GM12892 (cell line): ENCODE measurements around the gene ELOVL6.

Source experiments
- POLR2A ChIP-seq: IDR thresholded peaks from 2 replicates; pipeline ENCODE4 v1.6.1; 2011; ENCODE audit warnings: low read depth, low read length, control low read depth
- POLR2AphosphoS5 ChIP-seq: IDR thresholded peaks from 2 replicates; pipeline ENCODE4 v1.6.1; 2011; ENCODE audit warnings: low read depth, low read length, control low read depth
- TAF1 ChIP-seq: IDR thresholded peaks from 2 replicates; pipeline ENCODE4 v1.6.1; 2011; ENCODE audit warnings: low read depth, mild to moderate bottlenecking, control low read depth, low read length, borderline replicate concordance

- no peak for TF ChIP-seq POLR2AphosphoS5
- no peak for TF ChIP-seq TAF1
- no peak for TF ChIP-seq POLR2A
Observed at GRCh38 chr4:110135523-110135922, 62.9 kb downstream of the ELOVL6 start.
